Amygdala (tissue), 56 donors: ENCODE measurements around the gene VSIG2.

Experiments used
- DNase-seq, 56 donors: peaks; one replicate each; lab custom pipeline; 2025; lab: John Stamatoyannopoulos, UW

Gene VSIG2

DNA sequence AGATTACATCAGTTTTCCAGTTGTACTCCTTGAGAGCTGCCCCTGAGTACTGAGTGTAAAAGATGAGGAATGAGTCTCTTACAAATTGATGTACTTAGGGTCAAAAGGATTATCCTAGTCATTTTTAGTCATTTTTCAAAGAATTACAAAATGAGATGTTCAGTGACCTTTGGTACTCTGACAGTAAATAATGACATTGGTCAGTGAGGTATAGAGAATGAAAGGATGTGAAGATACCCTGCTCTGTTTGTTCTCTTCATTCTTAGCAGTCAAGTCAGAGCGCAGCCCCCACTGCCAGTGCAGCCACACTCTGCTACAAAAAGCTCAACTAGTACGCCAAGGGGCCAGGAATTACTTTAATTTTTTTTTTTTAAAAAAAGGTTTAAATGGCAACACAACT lies 14.1 kb upstream of the VSIG2 start:
- no peak for DNase-seq

DNA sequence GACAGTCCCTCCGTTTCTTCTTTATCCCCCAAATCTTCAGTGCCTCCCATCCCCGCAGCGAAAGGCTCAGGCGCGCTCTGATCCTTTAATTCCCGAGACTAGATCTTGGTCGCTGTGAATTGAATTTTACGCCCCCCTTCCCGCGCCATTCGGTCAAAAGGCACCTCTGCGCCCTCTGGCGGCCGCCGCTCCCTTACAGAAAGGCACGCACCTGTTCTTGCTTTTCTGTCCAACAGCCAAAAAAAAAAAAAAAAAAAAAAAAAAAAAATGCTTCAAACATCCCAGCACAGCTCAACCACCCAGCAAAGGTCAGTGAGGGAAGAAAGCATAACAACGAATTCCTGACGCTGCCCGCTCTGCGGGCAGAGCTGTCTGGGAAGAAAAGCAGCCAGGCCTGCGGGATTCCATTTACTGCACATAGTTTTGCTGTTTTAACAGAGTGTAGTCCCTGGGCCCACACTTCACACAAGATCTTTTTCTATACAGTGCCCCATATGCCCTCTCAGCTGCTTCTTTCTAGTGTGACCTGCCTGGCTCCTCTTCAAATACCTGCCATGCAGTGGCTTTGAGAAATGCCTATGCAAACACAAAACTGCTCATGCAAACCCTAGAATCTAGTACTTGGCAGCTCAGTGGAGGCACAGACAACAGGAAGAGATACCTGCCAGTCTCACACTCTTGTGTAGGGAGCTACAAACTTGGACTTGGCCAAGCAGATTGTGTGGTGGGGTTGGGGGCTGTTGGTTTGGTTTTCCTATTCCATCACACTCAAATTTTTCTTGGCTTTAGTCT lies 11.3 kb upstream of the VSIG2 start:
- DNase-seq = peak in 36 of 56 donors; percentile 13 to 82 (median 42)

DNA sequence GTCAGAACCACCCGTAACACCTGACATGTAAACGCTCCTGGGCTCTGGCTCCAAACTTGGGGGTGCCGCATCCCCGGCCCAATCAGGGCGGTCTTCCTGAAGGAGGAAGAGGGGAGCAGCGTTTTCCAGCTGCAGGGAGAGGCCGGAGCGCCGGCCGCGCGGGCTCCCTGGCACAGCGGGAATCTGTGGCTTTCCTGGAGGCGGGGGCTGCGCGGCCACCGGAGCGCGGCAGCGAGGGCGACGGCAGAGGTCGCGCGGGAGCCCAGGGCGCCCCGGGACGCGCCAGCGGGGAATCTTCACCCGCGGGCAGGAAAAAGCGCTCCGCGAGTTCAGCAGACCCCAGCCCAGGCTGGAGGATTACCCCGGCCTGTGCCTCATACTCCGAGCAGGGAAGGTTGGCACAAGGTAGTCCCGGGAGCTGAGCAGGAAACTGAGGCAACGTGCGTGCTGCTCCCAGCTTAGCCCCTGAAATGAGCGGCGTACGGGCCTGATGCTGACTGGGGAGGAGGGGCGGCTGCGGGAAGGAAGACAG lies 10.6 kb upstream of the VSIG2 start:
- DNase-seq = no peak

DNA sequence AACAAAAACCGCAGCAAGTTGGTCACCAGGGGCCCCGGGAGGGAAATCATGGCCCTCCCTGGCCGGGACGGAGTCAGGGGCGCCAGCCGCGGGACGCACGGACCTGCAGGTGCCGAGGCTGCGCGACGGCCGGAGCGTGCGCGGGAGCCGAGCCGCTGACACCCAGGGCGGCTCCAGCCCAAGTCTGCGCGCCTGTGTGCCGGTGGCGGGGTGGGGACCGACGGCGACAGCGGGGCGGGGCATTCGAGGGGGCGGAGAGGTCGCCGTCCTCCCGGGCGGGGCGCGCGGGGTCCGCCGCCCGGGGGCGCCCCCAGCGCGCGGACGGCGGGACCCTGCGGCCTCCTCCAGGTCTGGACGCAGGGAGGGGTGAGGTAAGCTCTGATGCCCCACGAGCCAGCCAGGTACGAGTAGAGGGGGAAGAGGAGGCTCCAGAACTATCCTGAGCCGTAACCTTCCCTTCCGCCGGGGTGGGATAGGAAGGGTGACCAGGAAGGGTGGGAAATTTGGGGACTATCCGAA lies 10.1 kb upstream of the VSIG2 start, which contains the start of gene ESAM:
Gene ESAM (minus strand): TSS at position 186 of the 519 bp plus-strand sequence. CDS start 136 bp downstream, at position 50.
- no peak for DNase-seq

DNA sequence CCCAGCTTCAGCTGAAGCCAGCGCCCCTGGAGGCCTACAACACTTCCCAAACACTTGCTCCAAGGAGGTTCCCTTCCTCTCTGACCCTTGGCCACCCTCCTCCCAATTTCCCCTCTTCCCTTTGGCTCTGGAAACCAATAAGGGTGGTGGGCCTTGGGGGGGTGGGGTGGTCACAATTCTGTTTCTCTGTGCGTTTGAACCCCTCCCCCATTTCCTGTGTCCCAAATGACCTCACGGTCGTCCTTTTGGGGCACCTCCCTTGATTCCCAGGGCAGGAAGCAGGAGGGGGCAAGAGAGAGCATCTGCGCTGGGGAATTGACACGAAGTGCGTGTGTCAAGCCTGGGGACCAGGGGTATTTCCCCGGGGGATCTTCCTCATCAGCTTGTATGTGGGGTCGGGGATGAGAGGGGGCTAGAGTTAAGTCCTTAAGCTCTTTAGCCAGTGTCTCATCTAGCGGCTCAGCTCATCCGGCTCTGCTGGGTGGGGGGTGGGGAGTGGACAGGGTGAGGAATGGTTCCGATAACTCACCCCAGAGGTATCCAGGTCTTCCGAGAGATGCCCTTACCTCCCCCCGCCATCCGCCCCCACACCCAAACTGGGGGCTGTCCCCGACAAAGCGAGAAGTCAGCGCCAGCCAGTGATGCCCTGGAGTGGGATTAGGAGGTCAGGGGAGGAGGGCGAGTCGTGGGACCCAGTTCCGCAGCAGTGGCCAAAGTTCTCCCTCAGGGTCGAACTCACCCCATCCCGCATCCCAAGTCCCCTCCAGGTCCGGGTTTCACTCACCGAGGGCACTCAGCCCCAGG lies 9.4 kb upstream of the VSIG2 start:
- DNase-seq = no peak

- DNase-seq = no peak
Observed at GRCh38 chr11:124760806-124761205, 8.8 kb upstream of the VSIG2 start.

DNA sequence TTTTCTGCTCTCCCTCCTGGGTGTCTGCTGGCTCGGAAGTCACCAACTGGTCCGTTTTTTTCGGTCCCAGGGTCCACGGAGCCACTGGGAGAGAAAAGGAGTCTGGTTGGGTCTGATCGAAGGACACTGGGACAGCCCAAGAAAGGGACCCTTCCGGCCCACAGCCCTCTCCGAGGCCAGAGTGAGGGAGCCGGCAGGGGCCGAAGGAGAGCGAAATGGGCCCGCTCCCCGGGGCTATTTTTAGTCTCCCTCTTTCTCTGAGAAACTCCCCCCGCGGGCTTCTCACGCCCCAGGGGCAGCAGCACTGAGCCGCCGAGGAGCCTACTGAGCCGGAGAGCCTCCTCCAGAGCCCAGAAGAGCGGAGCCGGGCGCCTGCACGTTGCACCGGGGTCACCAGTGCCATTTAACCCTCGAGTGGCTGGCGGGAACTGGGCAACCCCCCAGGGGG lies 8.2 kb upstream of the VSIG2 start:
- DNase-seq = no peak

DNA sequence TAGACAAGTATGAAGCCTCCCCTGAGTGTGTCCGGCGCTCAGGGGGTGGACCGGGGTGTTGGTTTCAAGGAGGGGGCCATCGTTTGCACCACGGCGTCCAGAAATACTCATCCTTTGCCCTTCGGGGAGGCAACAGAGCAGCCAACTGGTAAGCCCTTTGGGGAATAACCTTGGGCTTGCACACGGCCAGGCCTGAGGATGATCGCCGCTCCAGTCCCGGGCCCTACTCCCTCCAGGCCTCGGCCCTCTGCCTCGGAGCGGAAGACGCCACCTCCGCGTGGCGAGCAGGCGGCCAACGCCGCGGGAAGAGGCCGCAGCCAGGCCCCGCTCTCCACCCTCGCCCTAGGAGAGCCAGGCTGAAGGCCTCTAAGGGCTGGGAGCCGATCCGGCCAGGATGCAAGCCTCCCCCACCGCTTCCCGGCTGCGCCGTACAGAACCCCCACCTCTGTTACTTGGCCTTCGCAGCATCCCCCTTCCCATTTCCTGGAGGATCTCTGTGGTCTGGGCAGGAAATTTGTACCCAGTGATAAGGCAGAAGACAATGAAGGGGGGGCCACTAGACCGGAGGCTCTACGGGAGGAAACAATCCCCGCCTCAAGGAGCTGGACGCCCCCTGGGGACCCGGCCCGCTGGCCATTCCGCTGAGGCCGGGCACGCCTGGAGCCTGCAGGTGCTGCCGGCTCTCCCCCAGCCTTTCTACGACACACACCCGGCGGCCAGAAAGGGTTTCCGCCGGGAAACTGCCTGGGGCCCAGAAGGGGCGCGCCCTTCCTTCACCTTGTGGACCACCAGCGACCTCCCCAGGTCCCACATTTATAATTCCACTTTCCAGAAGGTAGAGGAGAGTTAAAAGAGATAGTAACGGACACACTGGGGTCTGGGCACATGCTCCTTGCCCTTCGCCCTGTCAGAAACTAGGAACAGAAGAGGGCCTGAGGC lies 7.5 kb upstream of the VSIG2 start:
- DNase-seq = no peak

DNA sequence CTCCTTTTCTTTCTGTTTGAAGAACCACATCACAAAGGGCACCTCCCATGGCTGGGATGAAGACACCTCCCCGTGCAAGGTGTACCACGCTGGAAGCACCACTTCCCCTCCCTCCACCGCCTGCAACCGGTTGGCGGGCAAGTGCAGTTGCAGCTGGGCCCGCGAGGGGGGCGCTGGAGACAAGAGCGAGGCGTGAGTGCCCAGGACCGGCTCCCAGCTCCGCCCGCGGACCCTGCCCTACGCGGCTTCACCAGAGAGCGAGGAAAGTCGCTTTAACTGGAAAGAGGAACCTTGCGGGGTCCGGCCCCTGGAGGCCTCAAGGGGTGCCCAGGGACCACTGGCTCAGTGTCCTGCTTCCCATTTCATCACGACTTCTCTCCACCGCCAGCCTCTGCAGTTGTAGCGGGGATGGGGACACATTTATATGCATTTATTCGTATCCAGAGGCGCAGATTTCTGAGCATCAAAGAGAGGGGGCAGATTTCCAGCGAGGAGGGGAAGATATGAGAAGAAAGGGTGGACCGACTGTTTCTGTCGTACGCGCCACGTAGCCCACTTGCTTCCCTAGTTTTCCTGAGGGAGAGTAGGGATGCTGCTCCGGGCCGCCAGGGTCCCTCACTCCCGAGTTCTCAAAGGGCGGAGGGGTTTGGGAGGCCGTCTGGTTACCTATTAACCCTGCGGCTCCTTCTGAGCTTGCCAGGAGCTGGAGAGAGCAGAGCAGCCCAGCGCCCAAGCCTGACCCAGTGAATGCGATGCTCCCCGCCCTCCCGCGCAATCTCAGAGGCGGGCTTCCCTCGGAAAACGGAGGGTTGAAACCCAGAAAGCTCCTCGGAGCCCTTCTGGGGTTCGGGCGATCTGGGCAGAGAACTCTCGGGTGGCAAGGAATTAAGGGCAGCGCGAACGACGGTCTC lies 6.6 kb upstream of the VSIG2 start:
- peak in 38 of 56 donors; percentile 20 to 79 (median 40) for DNase-seq

GRCh38 chr11:124757320-124757719 lies 5.3 kb upstream of the VSIG2 start:
- DNase-seq = no peak

DNA sequence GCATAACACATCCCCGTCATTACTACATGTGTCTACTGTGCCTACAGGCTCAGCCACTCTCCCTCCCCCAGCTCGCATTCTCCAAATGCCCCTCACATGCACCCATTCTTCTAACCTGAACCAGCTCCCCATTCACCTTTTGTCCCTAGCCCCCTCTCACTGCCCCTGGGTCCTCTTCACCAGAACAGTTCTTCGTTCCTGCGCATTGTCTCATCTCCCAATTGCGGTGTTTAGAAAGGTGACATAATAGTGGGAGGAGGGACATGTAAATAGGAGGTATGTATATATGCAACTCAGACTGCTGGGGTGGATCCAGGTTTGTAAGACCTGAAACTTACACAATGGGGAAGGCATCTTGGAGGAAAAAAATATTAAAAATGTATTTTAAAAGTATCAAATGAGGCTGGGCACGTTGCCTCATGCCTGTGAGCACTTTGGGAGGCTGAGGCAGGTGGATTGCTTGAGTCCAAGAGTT lies 4.7 kb upstream of the VSIG2 start:
- no peak for DNase-seq

DNA sequence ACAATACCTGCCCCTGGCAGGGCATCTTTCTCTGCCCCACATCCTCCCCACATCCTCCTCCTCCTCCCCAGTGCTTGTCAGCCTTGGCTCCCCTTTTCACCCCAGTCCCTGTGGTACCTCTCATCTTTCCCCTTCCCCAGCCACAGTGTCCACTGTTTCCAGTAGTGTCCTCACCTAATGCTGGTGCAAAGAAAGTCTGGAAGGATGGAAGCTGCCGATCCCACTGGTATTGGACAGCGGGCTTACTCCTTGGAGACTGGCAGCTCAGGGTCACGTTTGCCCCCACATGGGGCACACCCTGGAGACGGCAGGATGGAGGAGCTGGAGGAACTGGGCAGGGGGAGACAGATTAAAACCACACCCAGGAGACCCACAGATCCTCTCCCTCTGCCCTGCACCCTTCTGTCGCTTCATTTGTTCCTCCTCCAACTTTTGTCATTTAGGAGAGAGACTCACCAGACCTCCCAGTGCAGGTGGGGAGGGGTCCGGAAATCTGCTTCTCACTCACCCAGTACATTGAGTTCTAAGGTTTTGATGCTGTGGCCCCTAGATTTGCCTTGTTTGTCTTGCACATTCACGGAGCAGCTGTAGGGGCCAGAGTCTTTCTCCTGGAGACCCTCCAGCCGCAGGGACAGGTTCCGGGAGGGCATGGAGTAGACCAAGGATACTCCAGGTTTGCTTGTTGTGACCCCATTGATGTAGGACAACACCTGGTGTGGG lies 4.1 kb upstream of the VSIG2 start:
- DNase-seq = no peak

GRCh38 chr11:124754710-124755109 lies 2.7 kb upstream of the VSIG2 start:
- DNase-seq = no peak

GRCh38 chr11:124754309-124754708 lies 2.3 kb upstream of the VSIG2 start:
- DNase-seq = no peak

GRCh38 chr11:124753624-124754023 lies 1.6 kb upstream of the VSIG2 start:
- no peak for DNase-seq

- DNase-seq = no peak
Observed at GRCh38 chr11:124753205-124753604, 1.1 kb upstream of the VSIG2 start.

GRCh38 chr11:124752471-124753102 lies 532 bp upstream of the VSIG2 start:
- no peak for DNase-seq

- no peak for DNase-seq
Observed at GRCh38 chr11:124751391-124751740, 689 bp downstream of the VSIG2 start.
